H9 (cell line): ENCODE measurements around the gene RUNX2. TPM values are rescaled to one million over a fixed set of nuclear protein-coding genes. Genes with fewer than 3 reads are reported as not detected.

Experiments used
- DNase-seq: peaks from one replicate; pipeline ENCODE4 v3.0.0-alpha.2; 2017
- H2AFZ ChIP-seq: one replicate; pipeline ENCODE4 v1.6.1; 2013; ENCODE audit warnings: mild to moderate bottlenecking, low read length, control low read depth, moderate library complexity
- H2AK5ac ChIP-seq: 2 replicates; pipeline ENCODE4 v1.6.1; 2013; ENCODE audit warnings: low read length, control low read depth, mixed read lengths; ENCODE audit not compliant: insufficient read length
- H2BK120ac ChIP-seq: one replicate; pipeline ENCODE4 v1.6.1; 2013; ENCODE audit warnings: low read depth, mild to moderate bottlenecking, low read length, control low read depth, inconsistent platforms; ENCODE audit not compliant: poor library complexity, severe bottlenecking
- H2BK12ac ChIP-seq: 2 replicates; pipeline ENCODE4 v1.6.1; 2013; ENCODE audit warnings: low read length, control low read depth, mixed read lengths, low read depth; ENCODE audit not compliant: insufficient read length
- H2BK15ac ChIP-seq: 2 replicates; pipeline ENCODE4 v1.6.1; 2013; ENCODE audit warnings: low read depth, low read length, control low read depth
- H2BK20ac ChIP-seq: one replicate; pipeline ENCODE4 v1.6.1; 2013; ENCODE audit warnings: low read depth, mild to moderate bottlenecking, low read length, control low read depth, inconsistent platforms; ENCODE audit not compliant: poor library complexity, severe bottlenecking
- H2BK5ac ChIP-seq: 2 replicates; pipeline ENCODE4 v1.6.1; 2013; ENCODE audit warnings: low read length, control low read depth, mixed read lengths; ENCODE audit not compliant: insufficient read length
- H3K14ac ChIP-seq: 2 replicates; pipeline ENCODE4 v1.6.1; 2013; ENCODE audit warnings: low read length, control low read depth; ENCODE audit not compliant: insufficient read depth
- H3K18ac ChIP-seq: 2 replicates; pipeline ENCODE4 v1.6.1; 2013; ENCODE audit warnings: low read depth, mild to moderate bottlenecking, mixed read lengths, low read length, control low read depth; ENCODE audit not compliant: insufficient read length
- H3K23ac ChIP-seq: 2 replicates; pipeline ENCODE4 v1.6.1; 2013; ENCODE audit warnings: low read length, control low read depth, mixed read lengths, low read depth; ENCODE audit not compliant: insufficient read length
- H3K23me2 ChIP-seq: 2 replicates; pipeline ENCODE4 v1.6.1; 2013; ENCODE audit warnings: low read depth, mild to moderate bottlenecking, mixed read lengths, low read length, control low read depth; ENCODE audit not compliant: insufficient read length, poor library complexity, severe bottlenecking
- H3K27ac ChIP-seq: 2 replicates; pipeline ENCODE4 v1.5.1; 2013; ENCODE audit warnings: low read length, control low read depth, mixed read lengths, low read depth; ENCODE audit not compliant: insufficient read length
- H3K27me3 ChIP-seq: 2 replicates; pipeline ENCODE4 v1.6.1; 2013; ENCODE audit warnings: low read length, control low read depth, inconsistent platforms; ENCODE audit not compliant: insufficient read depth
- H3K4ac ChIP-seq: 2 replicates; pipeline ENCODE4 v1.6.1; 2013; ENCODE audit warnings: low read depth, mild to moderate bottlenecking, control low read depth, inconsistent platforms, low read length, moderate library complexity
- H3K4me1 ChIP-seq: 2 replicates; pipeline ENCODE4 v1.6.1; 2013; ENCODE audit warnings: low read length, control low read depth, inconsistent platforms; ENCODE audit not compliant: insufficient read depth
- H3K4me2 ChIP-seq: 2 replicates; pipeline ENCODE4 v1.6.1; 2013; ENCODE audit warnings: low read length, control low read depth, mixed read lengths; ENCODE audit not compliant: insufficient read length, insufficient read depth
- H3K56ac ChIP-seq: 2 replicates; pipeline ENCODE4 v1.6.1; 2013; ENCODE audit warnings: low read depth, mild to moderate bottlenecking, mixed read lengths, low read length, control low read depth; ENCODE audit not compliant: insufficient read length
- H3K79me1 ChIP-seq: 2 replicates; pipeline ENCODE4 v1.6.1; 2013; ENCODE audit warnings: low read depth, mild to moderate bottlenecking, moderate library complexity, low read length, control low read depth, inconsistent platforms; ENCODE audit not compliant: insufficient read depth, poor library complexity, severe bottlenecking
- H3K79me2 ChIP-seq: 2 replicates; pipeline ENCODE4 v1.6.1; 2013; ENCODE audit warnings: low read length, control low read depth, inconsistent platforms; ENCODE audit not compliant: insufficient read depth
- H3K9ac ChIP-seq: 2 replicates; pipeline ENCODE4 v1.6.1; 2013; ENCODE audit warnings: low read length, control low read depth, mixed read lengths; ENCODE audit not compliant: insufficient read length; ENCODE audit errors: extremely low read depth
- H3K9me3 ChIP-seq: one replicate; pipeline ENCODE4 v1.6.1; 2013; ENCODE audit warnings: low read depth, low read length, inconsistent platforms; ENCODE audit not compliant: control insufficient read depth
- H3T11ph ChIP-seq: one replicate; pipeline ENCODE4 v1.6.1; 2013; ENCODE audit warnings: mild to moderate bottlenecking, low read length, control low read depth, inconsistent platforms
- H4K20me1 ChIP-seq: one replicate; pipeline ENCODE4 v1.6.1; 2013; ENCODE audit not compliant: control insufficient read depth, insufficient read length, insufficient read depth
- H4K5ac ChIP-seq: 2 replicates; pipeline ENCODE4 v1.6.1; 2013; ENCODE audit warnings: low read depth, mild to moderate bottlenecking, mixed read lengths, low read length, control low read depth; ENCODE audit not compliant: insufficient read length
- H4K8ac ChIP-seq: replicated peaks from 2 replicates; pipeline ENCODE4 v1.6.1; 2013; ENCODE audit warnings: low read length, control low read depth, mixed read lengths, low read depth; ENCODE audit not compliant: insufficient read length
- H4K91ac ChIP-seq: 2 replicates; pipeline ENCODE4 v1.6.1; 2013; ENCODE audit warnings: low read depth, mild to moderate bottlenecking, moderate library complexity, mixed read lengths, low read length, control low read depth; ENCODE audit not compliant: insufficient read length
- H3K27ac Mint-ChIP-seq, 3 experiments: 2 replicates in 2 of 3; 3 replicates in 1 of 3; pipeline ENCODE4 v1.8.0; 2020 to 2021; ENCODE audit warnings: mixed read lengths in 3 of 3, mild to moderate bottlenecking in 1 of 3, moderate library complexity in 1 of 3
- H3K27me3 Mint-ChIP-seq: 2 replicates; pipeline ENCODE4 v1.8.0; 2021; ENCODE audit warnings: low read depth, mild to moderate bottlenecking, moderate library complexity, mixed read lengths
- H3K36me3 Mint-ChIP-seq, 3 experiments: 2 replicates in 2 of 3; 3 replicates in 1 of 3; pipeline ENCODE4 v1.8.0; 2020 to 2021; ENCODE audit warnings: low read depth in 3 of 3, mixed read lengths in 3 of 3; ENCODE audit not compliant: insufficient read depth in 1 of 3
- H3K4me1 Mint-ChIP-seq, 2 experiments: 2 replicates each; pipeline ENCODE4 v1.8.0; 2020; ENCODE audit warnings: mixed read lengths in 2 of 2
- H3K4me3 Mint-ChIP-seq, 2 experiments: 2 replicates in 1 of 2; 3 replicates in 1 of 2; pipeline ENCODE4 v1.8.0; 2020 to 2021; ENCODE audit warnings: mild to moderate bottlenecking in 2 of 2, mixed read lengths in 2 of 2, moderate library complexity in 1 of 2
- H3K9me3 Mint-ChIP-seq, 2 experiments: 2 replicates in 1 of 2; 3 replicates in 1 of 2; pipeline ENCODE4 v1.8.0; 2020; ENCODE audit warnings: mild to moderate bottlenecking in 2 of 2, mixed read lengths in 2 of 2, moderate library complexity in 1 of 2
- WGBS: extraction: QIAGEN DNeasy Blood & Tissue Kit; methylation state at CpG from one replicate; pipeline ENCODE4 v1.1.7; 2013; ENCODE audit warnings: missing lambda C conversion rate, low lambda C conversion rate, mixed read lengths; ENCODE audit not compliant: insufficient read length; ENCODE audit errors: extremely low coverage; 5-methylcytosine and 5-hydroxymethylcytosine counted together
- total RNA-seq: library from RNA; stranded (reverse); gene quantifications from 2 replicates; pipeline ENCODE4 v1.2.1, GENCODE V29; 2021
- TF ChIP-seq, protein P1 (sequence below): fragments of 200-600 bp; sonication (generic); conservative IDR thresholded peaks from 3 replicates; pipeline ENCODE4 v1.8.0; 2021; ENCODE audit warnings: antibody characterized with exemption, mild to moderate bottlenecking

Gene RUNX2
- total RNA-seq, 1 experiment from 2014 or later = 0.15 TPM

DNA sequence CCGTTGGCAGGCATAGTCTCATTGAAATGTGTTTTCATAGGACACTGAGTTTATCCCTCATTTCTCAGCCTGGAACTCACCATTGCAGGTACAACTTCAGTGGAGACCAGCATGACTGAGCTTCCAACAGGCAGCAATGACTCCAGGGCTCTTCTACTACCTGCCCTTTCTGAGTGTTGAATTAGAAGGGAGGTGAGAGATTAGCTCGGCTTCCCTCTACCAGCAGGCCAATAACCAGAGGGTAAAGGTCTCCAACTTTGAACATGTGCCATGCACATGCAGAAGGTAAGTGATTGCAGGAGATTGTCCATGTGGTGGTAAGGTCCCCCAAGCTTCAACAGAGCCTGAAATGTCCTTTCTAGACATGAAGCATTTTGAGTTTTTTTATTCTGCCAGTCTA lies 283.4 kb downstream of the RUNX2 start:
- no CpG with 5 or more reads among the region's 2 CpGs for WGBS
- Mint-ChIP-seq H3K4me3 (no peak overlapping the region), H3K4me1 (no peaks in the 10 kb centered on the region), H3K27ac (no peak overlapping the region), H3K9me3 (no peaks in the 10 kb centered on the region; a peak in 1 of 5 replicates), H3K27me3 (peaks cover 8% of the 10 kb centered on the region), H3K36me3 (no peaks in the 10 kb centered on the region; a peak in 1 of 7 replicates)
- Histone ChIP-seq H4K20me1 (no peaks in the 10 kb centered on the region), H2AFZ (no peak overlapping the region), H2BK12ac (no peak overlapping the region), H3K27me3 (no peaks in the 10 kb centered on the region), H3K79me1 (no peaks in the 10 kb centered on the region), H2BK20ac (no peak overlapping the region), H3K23me2 (no peaks in the 10 kb centered on the region), H2BK15ac (no peak overlapping the region), H3K4ac (no peak overlapping the region), H4K91ac (no peak overlapping the region), H4K8ac (no peak overlapping the region), H3K9me3 (no peaks in the 10 kb centered on the region), H2AK5ac (no peak overlapping the region), H3K79me2 (no peaks in the 10 kb centered on the region), H3K4me2 (no peak overlapping the region), H3K56ac (no peak overlapping the region), H4K5ac (no peak overlapping the region), H3K23ac (no peak overlapping the region), H3K14ac (no peak overlapping the region), H3K27ac (no peak overlapping the region), H2BK120ac (no peak overlapping the region), H3K9ac (no peak overlapping the region), H3K4me1 (no peaks in the 10 kb centered on the region), H3K18ac (no peak overlapping the region), H3T11ph (no peak overlapping the region), H2BK5ac (no peak overlapping the region)
- DNase-seq = no peak
- TF ChIP-seq, protein P1, sequence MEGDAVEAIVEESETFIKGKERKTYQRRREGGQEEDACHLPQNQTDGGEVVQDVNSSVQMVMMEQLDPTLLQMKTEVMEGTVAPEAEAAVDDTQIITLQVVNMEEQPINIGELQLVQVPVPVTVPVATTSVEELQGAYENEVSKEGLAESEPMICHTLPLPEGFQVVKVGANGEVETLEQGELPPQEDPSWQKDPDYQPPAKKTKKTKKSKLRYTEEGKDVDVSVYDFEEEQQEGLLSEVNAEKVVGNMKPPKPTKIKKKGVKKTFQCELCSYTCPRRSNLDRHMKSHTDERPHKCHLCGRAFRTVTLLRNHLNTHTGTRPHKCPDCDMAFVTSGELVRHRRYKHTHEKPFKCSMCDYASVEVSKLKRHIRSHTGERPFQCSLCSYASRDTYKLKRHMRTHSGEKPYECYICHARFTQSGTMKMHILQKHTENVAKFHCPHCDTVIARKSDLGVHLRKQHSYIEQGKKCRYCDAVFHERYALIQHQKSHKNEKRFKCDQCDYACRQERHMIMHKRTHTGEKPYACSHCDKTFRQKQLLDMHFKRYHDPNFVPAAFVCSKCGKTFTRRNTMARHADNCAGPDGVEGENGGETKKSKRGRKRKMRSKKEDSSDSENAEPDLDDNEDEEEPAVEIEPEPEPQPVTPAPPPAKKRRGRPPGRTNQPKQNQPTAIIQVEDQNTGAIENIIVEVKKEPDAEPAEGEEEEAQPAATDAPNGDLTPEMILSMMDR = no peak
